NCI-H2196 treated with DMSO at 0.1 percent for 48 hours (cell line): ENCODE measurements around the gene POLG.
A peak's percentile ranks its signal among the peaks of the same experiment; 100 is the strongest.

Source experiments
- DNase-seq: peaks from one replicate; lab custom pipeline; 2025; ENCODE audit not compliant: unreplicated experiment; lab: John Stamatoyannopoulos, UW

POLG gene

DNA sequence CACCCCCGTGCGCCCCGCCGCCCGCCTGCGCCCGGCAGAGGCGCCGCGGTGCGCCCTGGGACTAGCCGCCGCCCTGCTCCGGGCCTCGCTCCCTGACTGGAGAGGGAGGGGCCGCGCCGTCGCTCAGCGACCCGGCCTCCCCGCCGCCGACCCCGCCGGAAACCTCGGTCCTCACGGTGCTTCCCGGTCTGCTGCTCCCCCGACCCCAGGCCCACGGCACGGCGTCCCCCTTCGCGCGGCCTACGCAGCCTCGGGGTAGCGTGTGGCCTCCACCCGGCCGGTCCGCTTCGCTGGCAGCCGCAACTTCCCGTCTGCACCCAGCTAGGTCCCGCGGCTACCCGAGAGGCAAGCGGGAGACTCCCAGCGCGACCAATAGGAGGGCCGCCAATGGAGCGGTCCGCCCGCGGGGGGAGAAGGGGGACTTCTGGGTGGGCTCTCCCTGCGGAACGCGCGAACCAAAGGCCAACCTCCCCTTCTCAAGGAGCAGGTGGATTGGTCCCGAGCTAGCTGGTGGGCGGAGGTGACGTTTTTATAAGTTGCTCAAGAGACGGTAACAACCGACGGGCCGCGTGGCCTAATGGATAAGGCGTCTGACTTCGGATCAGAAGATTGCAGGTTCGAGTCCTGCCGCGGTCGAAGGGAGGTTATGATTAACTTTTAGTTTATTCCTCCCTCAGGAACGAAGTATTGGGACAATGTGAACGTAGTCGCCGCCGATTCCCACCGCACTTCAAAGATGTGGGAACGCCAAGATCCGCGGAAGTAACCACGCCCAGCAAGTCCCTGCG, at the start of gene POLG:
Gene POLG (minus strand): TSS at position 315 of the 788 bp plus-strand sequence. CDS start 1,070 bp downstream, outside the sequence.
- DNase-seq = peak; percentile 89

DNA sequence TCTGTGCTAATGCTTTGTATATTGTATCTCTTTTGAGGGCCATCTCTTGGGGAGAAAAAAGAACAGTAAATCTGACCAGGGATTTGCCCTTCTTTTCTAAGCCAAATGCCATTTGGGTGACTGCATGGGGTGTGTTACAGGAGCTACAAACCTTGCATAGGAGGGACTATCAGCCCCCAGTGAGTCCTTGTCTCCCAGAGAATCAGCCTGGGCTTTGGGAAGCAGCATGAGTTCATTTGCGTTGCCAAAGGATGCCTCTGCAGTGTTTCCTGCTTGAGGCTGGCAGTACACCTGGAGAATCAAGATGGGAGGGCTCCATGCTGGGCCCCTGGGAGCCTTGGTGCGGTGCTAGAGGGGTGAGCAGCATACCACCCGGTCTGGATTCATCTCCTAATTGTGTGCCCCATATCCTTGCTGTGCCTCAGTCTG, 49.6 kb upstream of the POLG start:
- no peak for DNase-seq

DNA sequence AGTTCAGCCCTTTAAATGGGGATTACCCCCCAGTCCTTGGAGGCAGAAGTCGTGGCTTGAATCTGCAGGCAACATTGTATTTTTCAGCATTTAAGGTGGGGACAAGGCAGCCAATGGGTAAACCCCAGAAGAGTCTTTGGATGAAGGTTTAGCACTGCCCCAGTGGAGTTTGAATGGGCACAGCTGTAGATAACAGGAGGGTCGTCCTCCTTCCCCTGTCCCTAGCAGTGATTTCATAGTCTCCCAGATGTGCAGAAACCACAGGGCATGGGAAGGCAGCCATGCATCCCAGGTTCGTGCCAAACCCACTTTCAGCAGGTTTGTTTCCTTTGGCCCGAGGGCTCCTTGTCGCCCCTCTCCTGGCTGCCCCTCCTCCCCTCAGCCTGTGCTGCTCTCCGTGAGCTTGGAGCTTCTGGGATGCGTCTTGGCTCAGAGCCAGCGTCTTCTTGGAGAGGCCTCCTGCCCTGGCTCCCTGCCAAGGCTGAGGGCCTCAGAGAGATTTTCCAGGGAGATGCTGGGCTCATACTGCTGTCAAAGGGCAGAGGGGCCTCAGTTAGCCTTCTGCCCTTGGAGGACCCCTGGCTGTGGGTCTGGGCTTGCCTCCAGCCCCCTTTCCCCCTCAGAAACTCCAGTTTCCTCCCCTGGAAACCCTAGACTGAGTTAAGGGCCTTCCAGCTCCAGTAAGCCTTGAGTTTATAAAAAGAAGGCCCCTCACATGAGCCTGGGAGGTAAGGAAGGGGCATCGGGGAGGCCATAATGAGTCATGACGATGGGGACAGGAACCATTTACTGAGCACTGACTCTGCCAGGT, 48.9 kb upstream of the POLG start:
- DNase-seq = peak; percentile 45

DNA sequence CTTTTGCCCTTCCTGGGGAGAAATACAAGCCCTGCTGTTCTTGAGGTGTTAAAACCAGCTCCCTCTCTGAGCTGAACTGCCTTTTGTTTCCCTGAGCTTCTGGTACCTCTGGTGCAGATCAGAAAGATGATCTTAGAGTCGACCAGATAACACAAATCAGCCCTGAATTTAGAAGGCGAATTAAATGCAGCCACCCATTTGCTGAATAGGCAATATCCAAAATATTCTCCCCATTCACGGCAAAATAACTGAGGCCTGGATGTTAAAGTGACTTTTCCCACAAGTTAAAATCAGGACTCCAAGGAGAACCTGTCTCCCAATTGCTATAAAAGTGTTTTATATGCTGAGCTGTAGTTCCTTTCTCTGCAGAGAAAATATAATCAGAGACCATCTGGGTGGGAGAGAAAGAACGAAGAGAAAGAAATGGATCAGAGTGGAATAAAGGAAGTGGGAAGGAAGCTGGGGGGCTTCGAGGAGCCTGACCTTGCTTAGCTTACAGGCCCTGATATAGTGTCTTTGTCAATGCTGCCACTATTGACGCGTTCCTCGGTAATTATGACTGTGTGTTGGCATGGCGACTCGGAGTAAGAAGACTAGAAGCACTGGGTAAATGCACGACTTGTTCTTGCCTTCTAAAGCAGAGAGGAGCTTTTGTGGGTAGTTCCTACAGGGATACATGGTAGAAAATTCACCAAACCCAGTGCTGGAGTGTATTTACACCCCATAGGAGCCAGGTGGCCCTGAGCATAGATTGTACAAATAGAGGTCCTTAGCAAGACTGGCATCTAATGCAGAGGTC, 47.5 kb upstream of the POLG start:
- DNase-seq = no peak

DNA sequence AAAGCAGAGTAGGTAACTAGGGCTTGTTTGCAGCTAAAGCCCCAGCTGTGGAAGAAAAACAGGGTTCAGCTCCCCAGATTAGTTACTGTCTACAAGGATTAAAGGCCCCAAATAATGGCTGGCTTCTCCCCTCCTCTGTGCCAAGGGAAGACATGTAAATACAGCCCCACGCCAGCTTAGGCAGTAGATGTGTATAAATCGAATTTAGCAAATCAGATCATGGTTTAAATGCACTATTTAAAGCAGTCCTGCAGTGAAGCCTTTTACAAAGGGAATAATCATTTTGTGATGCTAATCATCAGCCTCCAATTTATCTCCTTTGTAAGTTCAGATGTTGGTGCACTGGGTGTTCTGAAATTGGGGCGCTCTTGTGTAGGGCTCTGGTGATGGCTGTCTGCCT, 46.7 kb upstream of the POLG start:
- DNase-seq = no peak

DNA sequence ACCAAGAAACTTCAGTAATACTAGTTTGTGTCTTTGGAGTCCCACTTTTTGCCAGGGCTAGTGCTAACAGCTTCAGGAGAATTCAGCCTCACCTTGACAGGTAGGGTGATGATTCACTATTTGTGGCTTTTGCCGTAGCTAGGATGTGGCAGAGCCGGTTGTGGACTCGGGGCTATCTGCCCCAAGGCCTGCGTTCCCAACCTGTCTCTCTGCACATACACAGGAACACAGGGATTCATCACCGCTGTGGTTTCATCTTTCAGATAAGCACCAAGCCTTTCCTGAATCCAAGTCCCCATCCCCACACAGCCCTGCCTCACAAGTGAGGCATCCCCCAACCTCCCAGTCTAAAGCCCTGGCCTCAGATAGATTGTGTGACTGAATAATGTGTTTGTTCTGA, 45.2 kb upstream of the POLG start:
- DNase-seq = no peak

DNA sequence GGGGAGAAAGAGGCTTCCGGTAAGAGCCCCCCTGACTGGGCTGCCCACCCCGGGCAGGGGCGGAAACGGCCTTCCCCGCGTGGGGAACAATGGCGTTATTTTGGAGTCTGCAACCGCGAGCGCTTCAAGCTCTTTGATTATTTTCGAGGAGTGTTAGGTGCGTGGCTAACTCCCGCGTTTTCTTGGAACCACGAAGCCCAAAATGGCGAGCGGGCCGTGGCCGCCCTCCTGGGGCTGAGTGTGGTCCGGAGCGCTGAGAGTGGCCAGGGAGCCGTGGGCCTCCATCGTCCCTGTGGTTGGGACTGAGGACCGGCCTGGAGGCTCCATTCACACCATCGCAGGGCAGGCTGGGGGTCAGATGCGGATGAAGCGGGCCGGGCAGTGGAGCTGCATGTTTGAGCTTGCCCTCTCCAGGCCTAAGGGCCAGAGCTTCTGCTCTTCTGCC, 44.6 kb upstream of the POLG start:
- DNase-seq = no peak

DNA sequence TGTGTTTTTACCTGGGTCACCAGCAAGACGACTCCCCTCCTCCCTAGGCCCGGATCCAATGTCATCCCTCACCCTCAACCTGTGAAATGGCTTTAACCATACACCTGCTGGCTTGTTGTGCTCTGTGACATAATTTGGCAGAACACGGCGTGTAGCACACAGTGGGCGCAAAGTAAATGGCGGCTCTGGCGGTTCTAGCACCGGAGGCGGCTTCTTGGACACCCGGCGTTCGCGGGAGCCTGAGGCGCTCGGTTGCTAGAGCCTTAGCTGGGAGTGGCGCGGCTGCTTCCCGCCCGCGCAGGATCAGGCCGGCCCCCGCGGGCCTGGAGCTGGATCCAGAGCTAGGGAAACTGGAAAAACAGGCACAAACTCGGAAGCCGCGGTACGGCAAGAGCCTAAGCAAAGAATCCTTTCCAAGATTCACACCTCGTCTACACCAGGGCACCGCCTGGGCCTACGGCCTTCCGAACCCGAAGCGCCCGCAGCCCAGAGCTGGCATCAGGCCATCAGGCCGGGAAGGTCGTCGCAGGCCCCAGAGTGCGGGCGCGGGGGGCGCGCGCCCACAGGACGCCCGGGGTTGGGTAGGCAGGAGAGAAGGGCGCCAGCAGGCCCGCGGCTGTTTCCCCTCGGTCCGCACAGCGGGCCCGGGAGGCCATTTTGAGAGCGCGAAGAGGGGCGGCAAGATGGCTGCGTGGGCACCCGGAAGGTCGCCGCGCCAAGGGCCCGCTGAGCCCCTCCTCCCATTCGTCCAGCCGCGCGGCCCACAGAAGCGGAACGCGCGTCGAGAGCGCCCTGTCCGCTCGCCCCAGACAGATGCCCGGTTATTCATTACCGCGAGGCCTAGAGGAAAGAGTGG, 43.9 kb upstream of the POLG start:
- no peak for DNase-seq

DNA sequence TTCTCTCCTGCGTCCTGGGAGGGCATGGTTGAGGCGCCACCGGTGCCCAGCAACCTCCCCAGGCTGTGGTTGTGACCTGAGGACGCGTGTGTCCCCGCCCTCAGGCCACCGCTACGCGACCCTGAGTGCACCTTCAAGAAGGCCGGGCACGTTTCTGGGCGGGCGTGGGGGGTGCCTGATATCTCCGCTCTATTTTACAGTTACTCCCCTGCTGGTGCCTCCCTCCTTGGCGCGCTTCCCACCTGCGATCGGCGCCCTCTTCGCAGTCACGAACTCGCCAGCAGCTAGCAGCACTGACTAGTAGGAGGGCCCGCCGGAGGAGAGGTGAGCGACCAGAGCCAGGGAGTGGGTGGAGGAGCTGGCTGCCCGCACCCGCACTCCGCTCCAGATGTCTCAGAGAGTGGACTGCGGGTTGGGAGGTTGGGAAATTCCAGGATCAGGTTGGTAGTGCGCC, 43.2 kb upstream of the POLG start:
- no peak for DNase-seq

DNA sequence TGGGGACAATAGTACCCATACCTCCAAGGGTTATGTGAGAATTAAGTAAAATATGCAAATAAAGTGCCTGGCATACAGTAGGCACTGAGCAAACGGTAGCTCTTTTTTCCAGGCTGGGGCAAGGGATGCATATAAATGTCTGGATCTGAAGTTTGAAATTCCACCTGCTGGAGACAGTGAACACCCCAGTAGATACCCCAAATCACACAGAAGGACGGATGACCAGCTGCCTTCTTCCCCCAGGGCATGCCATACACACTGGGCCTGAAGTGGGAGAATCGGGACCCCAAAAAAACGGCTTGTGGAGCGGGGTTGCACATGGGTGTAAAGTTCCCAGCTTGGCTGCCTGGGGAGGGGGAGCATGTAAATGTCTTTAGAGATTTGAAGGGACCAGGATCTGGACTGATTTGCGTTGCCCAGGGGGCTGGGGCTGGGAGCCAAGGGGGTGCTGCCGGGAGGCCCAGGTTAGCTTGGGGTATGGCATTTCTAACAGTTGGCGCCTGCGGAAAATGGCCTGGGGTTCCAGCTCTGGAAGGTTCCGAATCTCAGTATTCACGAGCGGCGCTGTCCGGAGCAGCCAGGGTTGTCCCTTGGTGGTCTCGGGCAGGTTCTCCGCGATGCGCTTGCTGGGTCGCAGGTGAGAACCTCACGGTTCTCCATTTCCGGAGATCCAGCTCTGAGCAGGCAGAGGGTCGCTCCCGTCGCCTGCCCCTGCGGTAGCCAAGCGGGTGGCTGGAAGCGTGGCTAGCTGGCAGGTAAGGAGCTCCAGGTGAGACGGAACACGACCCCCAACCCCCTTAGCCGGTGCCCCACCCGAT, 42.6 kb upstream of the POLG start:
- no peak for DNase-seq

DNA sequence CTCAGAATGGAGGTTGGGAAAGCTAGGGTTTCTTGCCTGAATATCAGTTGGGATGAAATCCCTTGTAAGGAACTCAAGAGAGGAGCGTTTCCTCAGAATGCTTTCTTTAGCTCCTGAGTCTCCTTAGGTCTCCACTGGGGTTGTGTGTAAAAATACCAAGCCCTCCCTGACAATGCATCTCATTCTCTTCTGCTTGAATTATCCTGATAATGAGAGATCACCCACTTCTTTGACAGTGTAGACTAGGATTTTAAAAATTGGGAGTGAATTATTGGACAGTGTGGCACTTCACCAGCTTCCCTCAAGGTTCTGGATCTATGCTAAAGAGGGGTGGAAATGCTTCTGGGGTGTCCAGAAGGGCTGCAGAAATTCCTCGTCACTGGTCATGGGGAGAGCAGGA, 41.8 kb upstream of the POLG start:
- DNase-seq = no peak

DNA sequence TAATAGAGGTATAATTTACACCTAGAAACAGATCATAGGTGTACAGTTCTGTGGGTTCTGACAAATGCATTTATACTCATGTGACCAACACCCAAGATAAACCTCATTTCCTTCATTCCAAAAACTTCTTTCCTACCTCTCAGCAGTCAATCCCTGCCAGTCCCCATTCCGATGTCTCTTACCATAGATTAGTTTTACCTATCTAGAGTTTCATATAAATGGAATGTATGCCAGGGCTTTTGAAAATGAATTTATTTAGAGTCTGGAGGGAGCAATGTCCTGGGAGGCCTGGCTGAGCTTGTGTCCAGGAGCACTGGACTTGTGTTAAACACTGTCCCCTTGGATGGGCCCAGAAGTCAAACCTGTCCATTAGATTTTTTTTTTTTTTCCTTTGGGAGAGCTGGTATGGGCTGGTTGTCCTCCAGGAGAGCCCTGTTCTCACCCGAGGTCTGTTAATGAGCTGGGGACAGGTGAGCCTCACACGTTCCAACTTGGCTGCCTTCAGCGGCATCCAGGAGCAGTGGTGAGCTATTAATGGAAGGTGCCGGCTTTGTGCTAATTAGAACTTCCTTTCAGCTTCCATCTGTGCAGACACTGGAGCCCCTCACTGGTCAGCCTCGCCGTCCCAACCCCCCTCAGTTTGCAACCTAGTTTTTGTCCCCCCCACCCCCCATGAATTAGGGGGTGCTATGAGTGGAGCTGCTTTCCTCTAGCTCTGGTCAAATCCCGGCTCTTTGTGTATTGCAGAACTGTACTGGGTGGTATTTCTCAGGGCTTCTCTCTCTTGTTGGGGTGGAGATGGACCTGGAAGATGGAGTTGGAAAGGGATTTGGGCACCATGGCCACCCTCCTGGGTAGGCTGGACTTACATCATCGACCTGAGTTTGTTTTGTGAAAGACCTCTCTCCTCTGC, 40.7 kb upstream of the POLG start:
- no peak for DNase-seq

DNA sequence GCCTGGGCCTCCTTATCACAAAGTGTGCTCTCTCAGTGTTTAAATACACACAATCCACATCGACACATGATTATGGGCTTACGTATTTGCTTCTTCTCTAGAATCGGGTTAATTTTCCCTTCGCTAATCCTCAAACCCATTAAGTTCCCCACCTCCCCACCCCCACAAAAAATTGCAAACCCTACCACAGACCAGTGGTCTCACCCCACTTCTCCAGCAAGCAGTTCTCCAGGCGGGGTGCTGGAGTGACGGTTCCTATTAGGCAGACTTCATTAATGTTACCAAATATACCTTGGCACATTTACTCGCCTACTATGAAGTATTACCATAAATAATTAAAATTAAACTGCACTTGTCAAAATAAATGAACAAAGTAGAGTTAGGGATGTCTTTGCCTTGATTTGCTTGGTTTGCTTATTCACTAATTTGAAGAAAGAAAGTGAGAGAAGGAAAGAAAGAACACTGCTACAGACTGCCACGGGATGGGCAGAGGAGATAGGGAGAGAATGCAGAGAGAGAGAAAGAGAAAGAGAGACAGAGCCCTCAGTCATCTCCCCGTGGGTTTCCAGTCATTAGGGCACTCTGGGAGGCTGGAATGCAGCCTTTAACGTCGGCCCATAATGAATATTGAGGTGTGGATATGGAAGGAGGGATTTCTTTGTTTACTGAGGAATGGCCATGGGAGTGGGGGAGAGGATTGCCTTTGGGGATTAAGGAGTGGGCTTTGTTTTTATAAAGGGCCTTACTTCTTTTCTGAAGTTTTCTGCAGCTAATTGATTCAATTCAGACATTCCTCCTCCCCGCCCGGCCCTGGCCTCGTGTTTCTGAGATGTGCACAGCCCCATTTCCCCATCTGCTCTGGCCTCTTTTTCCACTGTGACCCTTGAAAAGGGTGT, 39.7 kb upstream of the POLG start:
- no peak for DNase-seq

DNA sequence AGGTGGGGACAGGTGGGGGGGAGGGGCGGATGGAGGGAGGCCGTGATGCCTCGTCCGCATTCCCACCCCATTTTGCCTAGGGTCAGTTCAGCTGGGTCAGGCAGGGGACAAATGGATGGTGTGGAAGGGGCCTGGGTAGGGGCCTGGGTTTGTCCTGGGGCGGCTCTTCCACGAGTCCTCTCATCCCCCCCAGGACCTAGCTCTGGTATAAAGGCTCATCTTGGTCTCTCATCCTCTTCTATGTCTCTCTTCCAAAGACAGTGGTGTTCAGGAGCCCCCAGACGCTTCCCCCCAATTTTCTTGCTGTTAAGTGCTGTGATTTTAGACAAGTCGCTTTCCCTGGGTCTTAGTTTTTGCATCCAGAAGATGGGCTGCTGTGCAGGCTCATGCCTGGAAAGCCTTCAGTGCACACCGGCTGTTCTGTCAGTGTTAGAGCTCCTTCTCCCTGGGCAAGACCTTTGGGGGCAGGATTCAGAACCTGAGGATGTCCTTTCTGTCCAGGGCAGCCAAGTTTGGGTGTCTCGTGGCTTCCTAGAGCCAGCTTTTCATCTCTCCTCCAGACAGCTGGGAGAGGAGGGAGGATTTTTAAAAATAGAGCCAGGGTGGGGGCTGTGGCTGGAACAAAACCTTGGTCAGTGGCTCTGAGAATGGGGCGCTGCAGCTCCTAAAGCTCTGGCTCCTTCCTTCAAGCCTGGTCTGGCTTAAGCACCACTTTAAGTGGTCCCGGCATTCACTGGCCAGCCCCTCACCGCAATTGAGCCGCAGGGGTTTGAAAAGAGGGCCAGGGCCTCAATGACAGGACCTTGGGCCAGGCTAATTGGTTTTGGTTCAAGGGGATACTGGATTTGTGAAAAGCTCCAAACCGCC, 37.7 kb upstream of the POLG start:
- DNase-seq = no peak

DNA sequence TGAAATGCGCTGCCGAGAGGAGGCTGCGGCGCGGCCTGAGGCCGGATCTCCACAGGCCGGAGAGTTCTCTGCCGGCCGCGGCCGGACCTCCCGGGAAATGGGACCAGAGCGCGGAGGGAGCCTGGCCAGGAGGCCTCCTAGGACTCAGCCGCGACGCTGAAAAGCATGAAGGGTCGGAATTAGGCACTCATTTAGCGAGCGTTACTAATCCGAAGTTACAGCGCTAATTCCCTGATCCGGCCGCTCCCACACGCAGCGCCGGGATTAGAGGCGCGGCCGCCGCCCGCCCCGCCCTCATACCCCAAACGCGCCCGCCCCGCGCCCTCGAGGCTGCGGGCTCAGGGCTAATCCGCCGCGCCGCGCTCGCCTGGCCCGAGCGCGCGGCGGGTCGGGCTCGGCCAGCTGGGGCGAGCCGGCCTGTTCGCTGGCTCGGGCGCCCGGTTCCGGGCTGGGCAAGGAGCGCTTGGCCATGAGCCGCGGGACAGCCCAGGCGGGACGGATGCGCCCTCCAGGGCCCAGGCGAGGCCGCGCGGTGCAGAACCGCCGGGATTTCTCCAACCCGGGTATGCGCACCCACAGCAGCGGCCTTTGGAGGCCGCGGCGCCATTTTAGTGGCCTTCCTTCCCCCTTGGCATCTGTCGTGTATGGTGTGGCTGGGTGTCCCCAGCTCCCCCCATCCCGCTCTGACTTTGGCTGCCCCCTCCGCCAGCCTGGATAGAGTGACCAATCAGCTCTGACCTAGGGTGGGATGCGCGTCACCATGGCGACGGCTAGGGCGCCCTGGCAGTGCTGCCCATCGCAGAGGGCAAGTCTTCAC, 36.8 kb upstream of the POLG start:
- no peak for DNase-seq

DNA sequence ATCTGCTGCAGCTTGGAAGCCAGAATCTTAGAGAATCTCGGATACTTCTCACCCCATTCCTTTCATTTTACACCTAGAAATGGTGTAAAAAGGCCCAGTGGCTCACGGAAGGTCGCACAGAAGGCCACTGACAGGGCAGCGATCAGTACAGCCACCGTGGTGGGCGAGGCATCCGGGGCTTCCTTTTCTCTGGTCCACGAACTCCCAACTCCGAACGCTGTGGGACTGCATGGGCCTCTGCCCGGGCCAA, 36.3 kb upstream of the POLG start:
- DNase-seq = no peak
